SK-N-SH (cell line): ENCODE data around the gene MAP7D3. TPM values are rescaled to one million over a fixed set of nuclear protein-coding genes. Genes with fewer than 3 reads are reported as not detected.

Source experiments
- CTCF ChIA-PET: fragments of 300-600, 350-600 bp; formaldehyde crosslinking; extraction: SDS; loops from one replicate; lab custom pipeline; 2021; lab: Yijun Ruan, JAX
- POLR2A ChIA-PET: fragments of 350-600 bp; sonication (Branson Sonifier 250); formaldehyde crosslinking; extraction: SDS; loops from one replicate; lab custom pipeline; 2020; ENCODE audit warnings: antibody characterized with exemption, inconsistent platforms; lab: Yijun Ruan, JAX
- DNase-seq: peaks from one replicate; pipeline ENCODE4 v3.0.0; 2012
- H2AFZ ChIP-seq: fragments of 200-600 bp; sonication (generic); 2 replicates; pipeline ENCODE4 v1.8.1; 2016; ENCODE audit warnings: antibody characterized with exemption, mild to moderate bottlenecking, low read depth
- H3F3A ChIP-seq: fragments of 200-600 bp; sonication (generic); replicated peaks from 2 replicates; pipeline ENCODE3; 2016; ENCODE audit warnings: antibody characterized with exemption, mild to moderate bottlenecking; ENCODE audit not compliant: insufficient read depth
- H3K27ac ChIP-seq, 2 experiments: fragments of 200-500 bp in 1 of 2; fragments of 200-600 bp in 1 of 2; sonication (Bioruptor generic) in 1 of 2; sonication (generic), shearing (Covaris generic) in 1 of 2; 2 replicates each; pipeline versions ENCODE4 v1.5.1 to v1.6.1; 2014 to 2016; ENCODE audit warnings: low read depth in 2 of 2, inconsistent platforms in 1 of 2, low read length in 1 of 2, mild to moderate bottlenecking in 1 of 2, mixed read lengths in 1 of 2
- H3K27me3 ChIP-seq: fragments of 200-600 bp; sonication (generic), shearing (Covaris generic); 2 replicates; pipeline ENCODE4 v1.6.1; 2016; ENCODE audit warnings: mixed run types; ENCODE audit not compliant: insufficient read depth
- H3K36me3 ChIP-seq, 2 experiments: fragments of 200-500 bp in 1 of 2; fragments of 200-600 bp in 1 of 2; sonication (Bioruptor generic) in 1 of 2; sonication (generic) in 1 of 2; replicated peaks in 1 of 2; 2 replicates each; pipeline versions ENCODE3 to v1.5.1; 2014 to 2016; ENCODE audit warnings: low read length in 1 of 2, mild to moderate bottlenecking in 1 of 2; ENCODE audit not compliant: insufficient read depth in 2 of 2, control insufficient read depth in 1 of 2
- H3K4me1 ChIP-seq, 2 experiments: fragments of 200-500 bp in 1 of 2; fragments of 200-600 bp in 1 of 2; sonication (Bioruptor generic) in 1 of 2; sonication (generic), shearing (Covaris generic) in 1 of 2; 2 replicates each; pipeline versions ENCODE4 v1.5.1 to v1.6.1; 2014 to 2016; ENCODE audit warnings: low read depth in 1 of 2, low read length in 1 of 2, mixed run types in 1 of 2; ENCODE audit not compliant: insufficient read depth in 2 of 2, control insufficient read depth in 1 of 2
- H3K4me2 ChIP-seq: fragments of 200-600 bp; sonication (generic), shearing (Covaris generic); 2 replicates; pipeline ENCODE4 v1.6.1; 2017; ENCODE audit warnings: mixed run types
- H3K4me3 ChIP-seq, 2 experiments: fragments of 200-500 bp in 1 of 2; fragments of 200-600 bp in 1 of 2; sonication (Bioruptor generic) in 1 of 2; sonication (generic), shearing (Covaris generic) in 1 of 2; 2 replicates each; pipeline versions ENCODE4 v1.5.1 to v1.8.1; 2014 to 2016; ENCODE audit warnings: low read depth in 2 of 2, inconsistent platforms in 1 of 2, low read length in 1 of 2, mild to moderate bottlenecking in 1 of 2, mixed read lengths in 1 of 2, moderate library complexity in 1 of 2
- H3K79me2 ChIP-seq: fragments of 200-600 bp; sonication (generic); 2 replicates; pipeline ENCODE4 v1.8.1; 2017; ENCODE audit warnings: mild to moderate bottlenecking; ENCODE audit not compliant: insufficient read depth
- H3K9ac ChIP-seq: fragments of 200-600 bp; sonication (generic); 2 replicates; pipeline ENCODE4 v1.6.1; 2017; ENCODE audit warnings: mixed run types
- H3K9me2 ChIP-seq: fragments of 200-600 bp; sonication (generic); 2 replicates; pipeline ENCODE4 v1.6.1; 2017; ENCODE audit warnings: mixed run types
- H3K9me3 ChIP-seq: fragments of 200-600 bp; sonication (generic); 2 replicates; pipeline ENCODE4 v1.6.1; 2017; ENCODE audit warnings: mixed run types, mild to moderate bottlenecking, moderate library complexity
- H4K20me1 ChIP-seq: fragments of 200-600 bp; sonication (generic); 2 replicates; pipeline ENCODE4 v1.6.1; 2017; ENCODE audit warnings: mild to moderate bottlenecking, mixed run types; ENCODE audit not compliant: insufficient read depth
- CHD2 ChIP-seq: fragments of 150-350 bp; IDR thresholded peaks from 2 replicates; pipeline ENCODE4 v1.6.1; 2018; ENCODE audit warnings: low read length; ENCODE audit not compliant: partially characterized antibody
- ELF1 ChIP-seq: IDR thresholded peaks from 2 replicates; pipeline ENCODE4 v1.4.0; 2012
- EZH2phosphoT487 ChIP-seq: fragments of 200-600 bp; sonication (generic); IDR thresholded peaks from 2 replicates; pipeline ENCODE4 v1.6.1; 2017; ENCODE audit warnings: low read depth, mixed run types, mild to moderate bottlenecking, antibody characterized with exemption, moderate library complexity, borderline replicate concordance
- FOSL2 ChIP-seq: IDR thresholded peaks from 2 replicates; pipeline ENCODE4 v1.4.0; 2012; ENCODE audit warnings: low read depth, mild to moderate bottlenecking, moderate library complexity, borderline replicate concordance
- RAD21 ChIP-seq: IDR thresholded peaks from 2 replicates; pipeline ENCODE4 v1.6.1; 2012; ENCODE audit warnings: mild to moderate bottlenecking, low read length
- SIN3A ChIP-seq: IDR thresholded peaks from 2 replicates; pipeline ENCODE4 v1.6.1; 2012; ENCODE audit warnings: low read depth, mild to moderate bottlenecking, low read length, moderate library complexity, borderline replicate concordance
- SMC3 ChIP-seq: IDR thresholded peaks from 2 replicates; pipeline ENCODE4 v1.6.1; 2012; ENCODE audit warnings: low read depth, low read length, improper control_type of control experiment
- TAF1 ChIP-seq: IDR thresholded peaks from 2 replicates; pipeline ENCODE4 v1.6.1; 2012; ENCODE audit warnings: low read depth, mild to moderate bottlenecking, low read length, moderate library complexity, borderline replicate concordance
- TCF12 ChIP-seq: IDR thresholded peaks from 2 replicates; pipeline ENCODE4 v1.4.0; 2012
- WGBS: methylation state at CpG from one replicate; pipeline ENCODE4 v1.1.6; 2017; ENCODE audit warnings: low lambda C conversion rate; 5-methylcytosine and 5-hydroxymethylcytosine counted together
- polyA plus RNA-seq, 3 experiments: library from polyadenylated mRNA; depleted of rRNA; stranded (reverse); fragments of >200 nt; gene quantifications; 2 replicates each; pipeline ENCODE4 v1.2.3, GENCODE V29; 2012
- TF ChIP-seq, protein P1 (sequence below): fragments of 200-600 bp; sonication (generic); IDR thresholded peaks from 2 replicates; pipeline ENCODE4 v1.6.1; 2017; ENCODE audit warnings: antibody characterized with exemption, mild to moderate bottlenecking, moderate library complexity
- TF ChIP-seq, protein P2 (sequence below): IDR thresholded peaks from 2 replicates; pipeline ENCODE4; 2012
- TF ChIP-seq, protein P3 (sequence below): IDR thresholded peaks from 2 replicates; pipeline ENCODE4 v1.4.0; 2012; ENCODE audit warnings: low read depth

Gene MAP7D3
- polyA plus RNA-seq, 1 of the 3 experiments (the other 2 are of a cell fraction): 5.8 TPM

DNA sequence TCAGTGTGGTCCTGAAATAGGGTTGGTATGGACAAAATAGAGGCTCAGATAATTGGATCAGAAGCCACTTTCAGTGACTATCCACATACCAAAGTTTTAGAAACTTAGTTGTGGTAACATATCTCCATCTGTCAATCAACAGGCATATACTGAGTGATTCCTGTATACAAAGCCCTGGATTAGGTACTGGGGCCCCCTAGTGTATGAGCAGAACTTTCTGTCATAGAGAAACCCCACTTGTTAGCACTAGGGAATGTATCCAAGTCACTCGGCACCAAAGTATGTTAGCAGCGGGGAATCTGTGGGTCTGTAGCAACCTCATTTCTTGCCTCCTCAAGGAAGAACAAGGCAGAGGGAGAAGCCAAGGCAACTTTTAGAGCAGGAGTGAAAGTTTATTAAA lies 50.7 kb downstream of the MAP7D3 start:
- POLR2A ChIA-PET: no interaction called here
- no peaks in the 10 kb centered on the region for H3F3A ChIP-seq
- H3K27ac ChIP-seq: no peak overlapping the region
- no peak overlapping the region for H2AFZ ChIP-seq
- H3K9me3 ChIP-seq: no peaks in the 10 kb centered on the region
- no peak for DNase-seq
- H4K20me1 ChIP-seq: no peaks in the 10 kb centered on the region
- WGBS: 59% methylated on average over 2 of the region's 2 CpGs
- no peak overlapping the region for H3K9ac ChIP-seq
- H3K4me1 ChIP-seq: no peaks in the 10 kb centered on the region; a peak in 1 of 4 replicates
- H3K4me3 ChIP-seq: no peak overlapping the region
- no peak overlapping the region for H3K4me2 ChIP-seq
- CTCF ChIA-PET: interaction anchor here (1.0 to 1.5 kb wide), 5 partner anchors 9 to 172 kb away, joined by 3 to 7 read pairs (median 3); no protein-coding TSS in a partner anchor
- H3K79me2 ChIP-seq: no peaks in the 10 kb centered on the region
- TF ChIP-seq SMC3: peak; percentile 41
- TF ChIP-seq, protein P1, sequence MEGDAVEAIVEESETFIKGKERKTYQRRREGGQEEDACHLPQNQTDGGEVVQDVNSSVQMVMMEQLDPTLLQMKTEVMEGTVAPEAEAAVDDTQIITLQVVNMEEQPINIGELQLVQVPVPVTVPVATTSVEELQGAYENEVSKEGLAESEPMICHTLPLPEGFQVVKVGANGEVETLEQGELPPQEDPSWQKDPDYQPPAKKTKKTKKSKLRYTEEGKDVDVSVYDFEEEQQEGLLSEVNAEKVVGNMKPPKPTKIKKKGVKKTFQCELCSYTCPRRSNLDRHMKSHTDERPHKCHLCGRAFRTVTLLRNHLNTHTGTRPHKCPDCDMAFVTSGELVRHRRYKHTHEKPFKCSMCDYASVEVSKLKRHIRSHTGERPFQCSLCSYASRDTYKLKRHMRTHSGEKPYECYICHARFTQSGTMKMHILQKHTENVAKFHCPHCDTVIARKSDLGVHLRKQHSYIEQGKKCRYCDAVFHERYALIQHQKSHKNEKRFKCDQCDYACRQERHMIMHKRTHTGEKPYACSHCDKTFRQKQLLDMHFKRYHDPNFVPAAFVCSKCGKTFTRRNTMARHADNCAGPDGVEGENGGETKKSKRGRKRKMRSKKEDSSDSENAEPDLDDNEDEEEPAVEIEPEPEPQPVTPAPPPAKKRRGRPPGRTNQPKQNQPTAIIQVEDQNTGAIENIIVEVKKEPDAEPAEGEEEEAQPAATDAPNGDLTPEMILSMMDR: peak; percentile 54
- no peak for TF ChIP-seq CHD2
- TF ChIP-seq, protein P2, sequence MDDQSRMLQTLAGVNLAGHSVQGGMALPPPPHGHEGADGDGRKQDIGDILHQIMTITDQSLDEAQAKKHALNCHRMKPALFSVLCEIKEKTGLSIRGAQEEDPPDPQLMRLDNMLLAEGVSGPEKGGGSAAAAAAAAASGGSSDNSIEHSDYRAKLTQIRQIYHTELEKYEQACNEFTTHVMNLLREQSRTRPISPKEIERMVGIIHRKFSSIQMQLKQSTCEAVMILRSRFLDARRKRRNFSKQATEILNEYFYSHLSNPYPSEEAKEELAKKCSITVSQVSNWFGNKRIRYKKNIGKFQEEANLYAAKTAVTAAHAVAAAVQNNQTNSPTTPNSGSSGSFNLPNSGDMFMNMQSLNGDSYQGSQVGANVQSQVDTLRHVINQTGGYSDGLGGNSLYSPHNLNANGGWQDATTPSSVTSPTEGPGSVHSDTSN: peak; percentile 38; the same call in 1 of the 2 replicates
- TF ChIP-seq RAD21: peak; percentile 55
- TF ChIP-seq, all 33 proteins: peak for 4
- H3K27me3 ChIP-seq: no peaks in the 10 kb centered on the region; the same call in 1 of the 2 replicates
- no peaks in the 10 kb centered on the region for H3K36me3 ChIP-seq
- H3K9me2 ChIP-seq: no peaks in the 10 kb centered on the region

DNA sequence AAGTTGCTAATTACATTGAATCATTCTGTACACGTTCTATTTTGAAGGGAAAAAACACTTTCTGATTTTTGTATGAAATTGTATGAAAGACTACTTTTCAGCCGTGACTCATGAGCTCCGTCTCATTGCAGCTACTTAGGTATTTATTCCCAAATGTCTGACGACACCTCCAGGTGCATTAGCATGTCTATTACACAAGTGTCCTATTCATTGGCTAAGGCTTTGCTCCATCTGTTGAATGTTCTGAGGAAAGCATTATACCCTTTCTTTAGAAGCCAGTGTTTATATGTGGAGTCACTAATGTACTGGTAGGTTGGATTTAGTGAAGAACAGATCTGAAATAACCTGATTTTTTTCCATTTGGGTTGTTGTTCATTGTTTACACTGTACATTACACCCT lies 51.8 kb downstream of the MAP7D3 start:
- no peak overlapping the region for H3K9ac ChIP-seq
- H3K9me3 ChIP-seq: no peaks in the 10 kb centered on the region
- no peaks in the 10 kb centered on the region for H3K36me3 ChIP-seq
- CTCF ChIA-PET: interaction anchor here (1.0 kb wide), 4 partner anchors 8 to 171 kb away, joined by 3 to 7 read pairs (median 3); no protein-coding TSS in a partner anchor
- no peaks in the 10 kb centered on the region for H3K79me2 ChIP-seq
- TF ChIP-seq RAD21 (no peak), SIN3A (no peak), ELF1 (no peak), TCF12 (no peak)
- TF ChIP-seq, all 33 proteins: peak for 0
- Histone ChIP-seq H3K27ac (no peak overlapping the region), H3K4me3 (no peak overlapping the region), H3F3A (no peaks in the 10 kb centered on the region), H4K20me1 (no peaks in the 10 kb centered on the region), H3K4me2 (no peak overlapping the region), H3K9me2 (no peaks in the 10 kb centered on the region), H2AFZ (no peak overlapping the region), H3K4me1 (no peaks in the 10 kb centered on the region; a peak in 1 of 4 replicates), H3K27me3 (no peaks in the 10 kb centered on the region; the same call in 1 of the 2 replicates)
- WGBS: 44% methylated on average over 4 of the region's 4 CpGs
- POLR2A ChIA-PET: no interaction called here
- no peak for DNase-seq

DNA sequence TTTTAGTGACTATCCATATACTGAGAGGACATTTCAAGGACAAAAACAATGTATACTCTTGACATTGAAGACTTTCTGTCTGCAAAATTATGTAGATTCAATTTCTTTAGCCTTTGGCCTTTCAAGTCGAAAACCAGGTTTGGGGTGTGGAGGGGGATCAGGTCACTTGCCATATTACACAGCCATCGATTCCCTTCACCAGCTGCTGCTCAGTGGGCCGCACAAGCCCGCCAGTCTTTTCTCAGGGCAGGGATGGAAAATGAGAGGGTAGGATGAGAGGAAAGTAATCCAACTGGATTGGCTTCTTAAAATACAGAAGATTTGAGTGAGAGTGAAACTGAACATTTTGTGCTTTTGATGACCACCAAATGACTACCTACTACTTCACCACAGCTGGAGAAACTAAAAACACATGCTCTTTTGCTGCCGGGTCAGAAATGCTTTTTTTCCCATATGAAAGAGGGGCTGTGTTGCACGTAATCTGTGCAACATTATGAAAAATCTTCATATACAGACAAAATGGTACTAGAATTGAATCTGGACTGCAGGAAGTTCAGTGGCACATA lies 52.4 kb downstream of the MAP7D3 start:
- TF ChIP-seq FOSL2 (no peak), CHD2 (no peak), EZH2phosphoT487 (no peak), TAF1 (no peak), SMC3 (no peak)
- TF ChIP-seq, protein P3, sequence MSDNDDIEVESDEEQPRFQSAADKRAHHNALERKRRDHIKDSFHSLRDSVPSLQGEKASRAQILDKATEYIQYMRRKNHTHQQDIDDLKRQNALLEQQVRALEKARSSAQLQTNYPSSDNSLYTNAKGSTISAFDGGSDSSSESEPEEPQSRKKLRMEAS: no peak
- TF ChIP-seq, all 33 proteins: peak for 0
- Histone ChIP-seq H3K36me3 (no peaks in the 10 kb centered on the region), H3K4me2 (no peak overlapping the region), H3K4me3 (no peak overlapping the region), H3K9me2 (no peaks in the 10 kb centered on the region), H3K9me3 (no peaks in the 10 kb centered on the region), H3F3A (no peaks in the 10 kb centered on the region), H3K4me1 (no peaks in the 10 kb centered on the region; a peak in 1 of 4 replicates), H3K9ac (no peak overlapping the region), H2AFZ (no peak overlapping the region), H3K27me3 (no peaks in the 10 kb centered on the region), H4K20me1 (no peaks in the 10 kb centered on the region), H3K27ac (no peak overlapping the region), H3K79me2 (no peaks in the 10 kb centered on the region)
- 31% methylated on average over 6 of the region's 6 CpGs for WGBS
- DNase-seq: no peak
- ChIA-PET POLR2A (no interaction called here), CTCF (no interaction called here)
